A549 (cell line): ENCODE data around the gene TSPO2. TPM values are rescaled to one million over a fixed set of nuclear protein-coding genes. Genes with fewer than 3 reads are reported as not detected.

Experiments
- ATAC-seq, 2 experiments: fragments of 200-7000 bp in 1 of 2; fragments of >200 bp in 1 of 2; cut with Nextera tagmentation in 1 of 2; cut with Tn5 transposase in 1 of 2; 3 replicates each; pipeline versions ENCODE4 v1.8.0 to v1.9.1; 2018 to 2020; ENCODE audit warnings: mild to moderate bottlenecking in 1 of 2, moderate library complexity in 1 of 2
- CTCF ChIA-PET: fragments of 300-600 bp; sonication (Branson Sonifier 250); formaldehyde crosslinking; extraction: SDS; loops from one replicate; lab custom pipeline; 2021; ENCODE audit warnings: antibody characterized with exemption, inconsistent platforms; lab: Yijun Ruan, JAX
- POLR2A ChIA-PET: fragments of 350-600 bp; formaldehyde crosslinking; extraction: SDS; loops from one replicate; lab custom pipeline; 2021; ENCODE audit warnings: antibody characterized with exemption, inconsistent platforms; lab: Yijun Ruan, JAX
- DNase-seq, 2 experiments: peaks; one replicate each; pipeline versions ENCODE4 v3.0.0 to v3.0.0-alpha.2; 2011 to 2016; ENCODE audit warnings: low read depth in 1 of 2, low spot score in 1 of 2
- FAIRE-seq: peaks from 2 replicates; lab custom pipeline; 2011; peaks lifted over from hg19 to GRCh38; lab: Jason Lieb, UNC
- H3K27ac ChIP-seq, 2 experiments: fragments of >200 bp; sonication (Bioruptor Twin); formaldehyde crosslinking; 3 replicates each; pipeline ENCODE4 v1.5.1; 2016 to 2017
- H3K4me1 ChIP-seq: fragments of >200 bp; sonication (Bioruptor Twin); formaldehyde crosslinking; 3 replicates; pipeline ENCODE4 v1.6.1; 2016
- H3K4me2 ChIP-seq: fragments of >200 bp; sonication (Bioruptor Twin); formaldehyde crosslinking; 3 replicates; pipeline ENCODE4 v1.6.1; 2016
- H3K4me3 ChIP-seq: fragments of >200 bp; sonication (Bioruptor Twin); formaldehyde crosslinking; 3 replicates; pipeline ENCODE4 v1.5.1; 2016
- H3K9me3 ChIP-seq: fragments of >200 bp; sonication (Bioruptor Twin); formaldehyde crosslinking; 3 replicates; pipeline ENCODE4 v1.6.1; 2016
- BCL3 ChIP-seq: fragments of >200 bp; sonication (Bioruptor Twin); formaldehyde crosslinking; IDR thresholded peaks from 3 replicates; pipeline ENCODE4 v1.6.1; 2016
- BHLHE40 ChIP-seq: IDR thresholded peaks from 2 replicates; pipeline ENCODE4 v1.6.1; 2012; ENCODE audit warnings: low read depth, low read length, inconsistent platforms
- CBX2 ChIP-seq: fragments of 200-600 bp; sonication (generic); IDR thresholded peaks from 2 replicates; pipeline ENCODE4 v1.6.1; 2016; ENCODE audit warnings: low read depth, mild to moderate bottlenecking, borderline replicate concordance
- CHD4 ChIP-seq: fragments of 200-600 bp; sonication (generic); IDR thresholded peaks from 2 replicates; pipeline ENCODE4 v1.6.1; 2016; ENCODE audit warnings: antibody characterized with exemption, mild to moderate bottlenecking, borderline replicate concordance
- EHMT2 ChIP-seq: fragments of 200-600 bp; sonication (generic); IDR thresholded peaks from 2 replicates; pipeline ENCODE4 v1.6.1; 2016; ENCODE audit warnings: antibody characterized with exemption, low read depth, mild to moderate bottlenecking, moderate library complexity
- FOSB ChIP-seq: fragments of 250-450 bp; sonication (Bioruptor Pico); IDR thresholded peaks from 2 replicates; pipeline ENCODE4 v1.5.0; 2020; ENCODE audit warnings: mild to moderate bottlenecking, moderate library complexity
- FOSL2 ChIP-seq, 2 experiments: fragments of 450-650 bp in 1 of 2; fragments of >200 bp in 1 of 2; sonication (Bioruptor Twin) in 1 of 2; formaldehyde crosslinking; IDR thresholded peaks; 2 replicates each; pipeline versions ENCODE4 v1.5.0 to v1.6.1; 2016 to 2020; ENCODE audit warnings: mild to moderate bottlenecking in 1 of 2, moderate library complexity in 1 of 2
- HDAC2 ChIP-seq: fragments of 200-600 bp; sonication (generic); IDR thresholded peaks from 2 replicates; pipeline ENCODE4 v1.6.1; 2016
- HEYL ChIP-seq: fragments of 250-450 bp; sonication (Bioruptor Pico); IDR thresholded peaks from 2 replicates; pipeline ENCODE4 v1.8.0; 2021; ENCODE audit warnings: mild to moderate bottlenecking, moderate library complexity
- HOXA7 ChIP-seq: fragments of 250-450 bp; sonication (Bioruptor Pico); IDR thresholded peaks from 2 replicates; pipeline ENCODE4 v1.5.0; 2020; ENCODE audit warnings: mild to moderate bottlenecking, moderate library complexity
- HOXB13 ChIP-seq: fragments of 250-450 bp; sonication (Bioruptor Pico); IDR thresholded peaks from 2 replicates; pipeline ENCODE4 v1.5.0; 2020; ENCODE audit warnings: low read depth, mild to moderate bottlenecking, moderate library complexity
- JUN ChIP-seq, 2 experiments: fragments of >200 bp; sonication (Bioruptor Twin); formaldehyde crosslinking; IDR thresholded peaks; 2 replicates in 1 of 2; 3 replicates in 1 of 2; pipeline ENCODE4 v1.6.1; 2016 to 2017
- JUNB ChIP-seq: fragments of >200 bp; sonication (Bioruptor Twin); formaldehyde crosslinking; IDR thresholded peaks from 2 replicates; pipeline ENCODE4 v1.6.1; 2016
- KDM1A ChIP-seq: fragments of 200-600 bp; sonication (generic); IDR thresholded peaks from 2 replicates; pipeline ENCODE4 v1.6.1; 2016; ENCODE audit warnings: low read depth, mild to moderate bottlenecking
- KDM5A ChIP-seq: fragments of 200-600 bp; sonication (generic); IDR thresholded peaks from 2 replicates; pipeline ENCODE4 v1.6.1; 2016; ENCODE audit warnings: antibody characterized with exemption, mild to moderate bottlenecking
- NFE2L2 ChIP-seq: fragments of 150-350 bp; conservative IDR thresholded peaks from 2 replicates; pipeline ENCODE4 v1.6.1; 2014; ENCODE audit warnings: low read length
- NPAS2 ChIP-seq: fragments of 250-450 bp; sonication (Bioruptor Pico); IDR thresholded peaks from 2 replicates; pipeline ENCODE4 v1.8.0; 2022; ENCODE audit warnings: mild to moderate bottlenecking, moderate library complexity, borderline replicate concordance
- POLR2AphosphoS2 ChIP-seq: conservative IDR thresholded peaks from 2 replicates; pipeline ENCODE4 v1.6.1; 2012; ENCODE audit warnings: low read length, improper control_type of control experiment, inconsistent platforms
- RAD21 ChIP-seq, 2 experiments: fragments of >200 bp in 1 of 2; sonication (Bioruptor Twin) in 1 of 2; formaldehyde crosslinking in 1 of 2; IDR thresholded peaks in 1 of 2; conservative IDR thresholded peaks in 1 of 2; 2 replicates in 1 of 2; 3 replicates in 1 of 2; pipeline ENCODE4 v1.6.1; 2012 to 2018; ENCODE audit warnings: inconsistent platforms in 1 of 2
- SMC3 ChIP-seq: fragments of >200 bp; sonication (Bioruptor Twin); formaldehyde crosslinking; IDR thresholded peaks from 3 replicates; pipeline ENCODE4 v1.6.1; 2018; ENCODE audit warnings: inconsistent platforms
- ZC3H11A ChIP-seq: fragments of 450-650 bp; IDR thresholded peaks from 2 replicates; pipeline ENCODE4 v1.6.1; 2014; ENCODE audit warnings: antibody characterized with exemption, mild to moderate bottlenecking
- ZNF302 ChIP-seq: fragments of 250-450 bp; sonication (Bioruptor Pico); IDR thresholded peaks from 2 replicates; pipeline ENCODE4 v1.9.0; 2021; ENCODE audit warnings: inconsistent platforms, mild to moderate bottlenecking, moderate library complexity
- WGBS: methylation state at CpG from one replicate; pipeline ENCODE4 v1.1.6; 2017; ENCODE audit errors: missing lambda C conversion rate; 5-methylcytosine and 5-hydroxymethylcytosine counted together
- polyA plus RNA-seq, 4 experiments: library from polyadenylated mRNA; depleted of rRNA in 3 of 4; stranded (reverse); fragments of >200 nt; fragmentation: RNase III in 1 of 4; extraction: RNeasy Plus Mini Kit Qiagen cat#74134 plus additional on column Dnase treatment in 1 of 4; gene quantifications; 2 replicates in 3 of 4; 3 replicates in 1 of 4; pipeline ENCODE4 v1.2.3, GENCODE V29; 2011 to 2017
- TF ChIP-seq, protein P1 (sequence below): fragments of 150-350 bp; IDR thresholded peaks from 2 replicates; pipeline ENCODE4 v1.6.1; 2014; ENCODE audit warnings: low read depth, mild to moderate bottlenecking, low read length
- TF ChIP-seq, protein P2 (sequence below): IDR thresholded peaks from 2 replicates; pipeline ENCODE4 v1.6.1; 2012
- TF ChIP-seq, protein P3 (sequence below): IDR thresholded peaks from 2 replicates; pipeline ENCODE4 v1.6.1; 2012

Gene TSPO2
- polyA plus RNA-seq, 2 of the 4 experiments (the other 2 are of a cell fraction), result not detected

GRCh38 chr6:41049521-41049920 lies 7.3 kb downstream of the TSPO2 start:
- no peak for DNase-seq
- 100% methylated on average over 1 of the region's 1 CpG for WGBS
- ChIA-PET CTCF (interaction anchor here (0.8 to 2.5 kb wide), 5 partner anchors 9 to 155 kb away, joined by 3 to 7 read pairs (median 3); no protein-coding TSS in a partner anchor), POLR2A (no interaction called here)
- ATAC-seq, result no peak
- H3K4me3 ChIP-seq, result no peak overlapping the region
- H3K27ac ChIP-seq, result no peak overlapping the region
- no peak overlapping the region for H3K4me2 ChIP-seq
- no peaks in the 10 kb centered on the region for H3K4me1 ChIP-seq
- FAIRE-seq, result no peak
- H3K9me3 ChIP-seq, result no peaks in the 10 kb centered on the region
- TF ChIP-seq FOSB (CRISPR knock-in tag) (no peak), BCL3 (no peak), CHD4 (no peak), HOXB13 (CRISPR knock-in tag) (no peak), KDM1A (no peak), NFE2L2 (no peak), HDAC2 (no peak), ZC3H11A (no peak), JUNB (no peak), SMC3 (no peak), ZNF302 (no peak), RAD21 (conservative IDR thresholded peaks at IDR 0.05 in 1 of 2, IDR thresholded peaks at IDR 0.05 in 1 of 2) (no peak), KDM5A (no peak), HOXA7 (CRISPR knock-in tag) (no peak), NPAS2 (CRISPR knock-in tag) (no peak), EHMT2 (no peak), FOSL2 (IDR thresholded peaks at IDR 0.05) (no peak), FOSL2 (CRISPR knock-in tag; IDR thresholded peaks at IDR 0.05) (no peak)
- TF ChIP-seq, protein P1, sequence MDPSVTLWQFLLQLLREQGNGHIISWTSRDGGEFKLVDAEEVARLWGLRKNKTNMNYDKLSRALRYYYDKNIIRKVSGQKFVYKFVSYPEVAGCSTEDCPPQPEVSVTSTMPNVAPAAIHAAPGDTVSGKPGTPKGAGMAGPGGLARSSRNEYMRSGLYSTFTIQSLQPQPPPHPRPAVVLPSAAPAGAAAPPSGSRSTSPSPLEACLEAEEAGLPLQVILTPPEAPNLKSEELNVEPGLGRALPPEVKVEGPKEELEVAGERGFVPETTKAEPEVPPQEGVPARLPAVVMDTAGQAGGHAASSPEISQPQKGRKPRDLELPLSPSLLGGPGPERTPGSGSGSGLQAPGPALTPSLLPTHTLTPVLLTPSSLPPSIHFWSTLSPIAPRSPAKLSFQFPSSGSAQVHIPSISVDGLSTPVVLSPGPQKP, result no peak
- TF ChIP-seq, protein P2, sequence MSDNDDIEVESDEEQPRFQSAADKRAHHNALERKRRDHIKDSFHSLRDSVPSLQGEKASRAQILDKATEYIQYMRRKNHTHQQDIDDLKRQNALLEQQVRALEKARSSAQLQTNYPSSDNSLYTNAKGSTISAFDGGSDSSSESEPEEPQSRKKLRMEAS, result no peak

GRCh38 chr6:41049955-41050354 lies 7.7 kb downstream of the TSPO2 start:
- FAIRE-seq (no peak), DNase-seq (no peak), ATAC-seq (no peak)
- H3K4me3 ChIP-seq, result no peak overlapping the region
- ChIA-PET POLR2A (no interaction called here), CTCF (interaction anchor here (0.8 to 2.5 kb wide), 3 partner anchors 10 to 156 kb away, joined by 3 to 7 read pairs (median 5); no protein-coding TSS in a partner anchor)
- TF ChIP-seq, protein P1, result no peak
- TF ChIP-seq FOSL2 (IDR thresholded peaks at IDR 0.05), result no peak
- TF ChIP-seq FOSL2 (CRISPR knock-in tag; IDR thresholded peaks at IDR 0.05), result no peak
- TF ChIP-seq, protein P3, sequence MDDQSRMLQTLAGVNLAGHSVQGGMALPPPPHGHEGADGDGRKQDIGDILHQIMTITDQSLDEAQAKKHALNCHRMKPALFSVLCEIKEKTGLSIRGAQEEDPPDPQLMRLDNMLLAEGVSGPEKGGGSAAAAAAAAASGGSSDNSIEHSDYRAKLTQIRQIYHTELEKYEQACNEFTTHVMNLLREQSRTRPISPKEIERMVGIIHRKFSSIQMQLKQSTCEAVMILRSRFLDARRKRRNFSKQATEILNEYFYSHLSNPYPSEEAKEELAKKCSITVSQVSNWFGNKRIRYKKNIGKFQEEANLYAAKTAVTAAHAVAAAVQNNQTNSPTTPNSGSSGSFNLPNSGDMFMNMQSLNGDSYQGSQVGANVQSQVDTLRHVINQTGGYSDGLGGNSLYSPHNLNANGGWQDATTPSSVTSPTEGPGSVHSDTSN, result no peak
- no peak for TF ChIP-seq BHLHE40
- TF ChIP-seq HOXB13 (CRISPR knock-in tag), result no peak
- no peak for TF ChIP-seq CBX2
- TF ChIP-seq JUNB, result no peak
- TF ChIP-seq POLR2AphosphoS2, result no peak
- no peak for TF ChIP-seq HEYL (CRISPR knock-in tag)
- no peak for TF ChIP-seq JUN (IDR thresholded peaks at IDR 0.05)
- TF ChIP-seq HDAC2, result no peak
- no peak overlapping the region for H3K4me2 ChIP-seq
- WGBS, result 87% methylated on average over 7 of the region's 7 CpGs
- no peaks in the 10 kb centered on the region for H3K4me1 ChIP-seq
- H3K27ac ChIP-seq, result no peak overlapping the region
- no peaks in the 10 kb centered on the region for H3K9me3 ChIP-seq
